ENCODE data around the gene BTRC. TPM values are rescaled to one million over a fixed set of nuclear protein-coding genes. Genes with fewer than 3 reads are reported as not detected.

The BTRC gene
- total and polyA plus RNA-seq, 10 of the 15 experiments (the other 5 are each of a cell fraction or from before 2014, with no cell fraction given), result 2.2 to 18.6 (median 8.6) TPM

GRCh38 chr10:101558671-101559595 lies 205.0 kb downstream of the BTRC start (continued):
- no peak for TF ChIP-seq SIX5 (IDR thresholded peaks at IDR 0.05; ENCODE audit: low read depth, low read length, severe bottlenecking)
- TF ChIP-seq RCOR1 (conservative IDR thresholded peaks at IDR 0.05; ENCODE audit: low read depth, low read length), result no peak

GRCh38 chr10:101559596-101560297 lies 205.8 kb downstream of the BTRC start:
- Histone ChIP-seq H3K27ac (ENCODE audit: control insufficient read depth, insufficient read depth) (no peak overlapping the region), H3K4me3 (no peak overlapping the region), H3K36me3 (ENCODE audit: control insufficient read depth in 2 of 2, insufficient read depth in 2 of 2, low read length in 1 of 2) (peaks cover 0 to 1% of the 10 kb centered on the region in 2 experiments; a peak in 1 of 4 replicates), H3K4me2 (ENCODE audit: control insufficient read depth, insufficient read depth) (no peak overlapping the region), H3K79me2 (ENCODE audit: control insufficient read depth, insufficient read depth, low read length) (no peaks in the 10 kb centered on the region), H2AFZ (ENCODE audit: control insufficient read depth, low read depth, low read length) (no peak overlapping the region), H3K27me3 (replicated peaks in 1 of 2; ENCODE audit: control insufficient read depth in 2 of 2, insufficient read depth in 2 of 2, low read length in 1 of 2) (no peaks in the 10 kb centered on the region), H3K9ac (ENCODE audit: control insufficient read depth, insufficient read depth, low read length) (no peak overlapping the region), H3K4me1 (ENCODE audit: control insufficient read depth, insufficient read depth, low read length) (peaks cover 13% of the 10 kb centered on the region), H4K20me1 (ENCODE audit: control insufficient read depth, insufficient read depth) (no peaks in the 10 kb centered on the region), H3K9me3 (replicated peaks; ENCODE audit: control insufficient read depth, insufficient read depth, low read length) (no peaks in the 10 kb centered on the region)
- ChIA-PET POLR2A (no interaction called here), CTCF (interaction anchor here (1.0 to 5.0 kb wide), 4 partner anchors 9 to 271 kb away, joined by 3 to 17 read pairs (median 4); no protein-coding TSS in a partner anchor), SMC1A (ENCODE audit: uncharacterized antibody, unreplicated experiment) (interaction anchor here (0.7 to 1.6 kb wide), 2 partner anchors 10 to 104 kb away, joined by 3 read pairs; no protein-coding TSS in a partner anchor), RAD21 (ENCODE audit: unreplicated experiment) (no interaction called here)
- intact Hi-C loops (cut with micrococcal nuclease; ENCODE audit: unreplicated experiment), result no loop called here
- FAIRE-seq (no peak), ATAC-seq (no peak), DNase-seq (ENCODE audit: low read depth, low spot score) (no peak)
- in situ Hi-C loops (cut with MboI), result no loop called here
- BruUV-seq (replicated peaks), result no TSS peak
- WGBS (ENCODE audit: insufficient coverage, insufficient replicate concordance, low lambda C conversion rate, missing lambda C conversion rate), result 55% methylated on average over 12 of the region's 12 CpGs
- TF ChIP-seq ZNF622 (IDR thresholded peaks at IDR 0.05), result no peak
- no peak for TF ChIP-seq CUX1 (IDR thresholded peaks at IDR 0.05; ENCODE audit: insufficient replicate concordance, low read depth, low read length)
- TF ChIP-seq NFYA (IDR thresholded peaks at IDR 0.05; ENCODE audit: borderline replicate concordance, low read depth, low read length), result no peak
- TF ChIP-seq CREM (IDR thresholded peaks at IDR 0.05; ENCODE audit: low read depth), result no peak
- no peak for TF ChIP-seq SRF (IDR thresholded peaks at IDR 0.05; ENCODE audit: low read depth in 2 of 2, low read length in 2 of 2)
- no peak for TF ChIP-seq PKNOX1 (IDR thresholded peaks at IDR 0.05)
- no peak for TF ChIP-seq BMI1 (IDR thresholded peaks at IDR 0.05; ENCODE audit: borderline replicate concordance)
- TF ChIP-seq NR2C1 (IDR thresholded peaks at IDR 0.05), result no peak
- no peak for TF ChIP-seq MYC (IDR thresholded peaks at IDR 0.05; ENCODE audit: insufficient read depth, insufficient read length, insufficient replicate concordance, low read length, severe bottlenecking)
- no peak for TF ChIP-seq SPI1 (IDR thresholded peaks at IDR 0.05; ENCODE audit: borderline replicate concordance, insufficient read depth, low read depth, low read length)
- no peak for TF ChIP-seq SMAD5 (IDR thresholded peaks at IDR 0.05; ENCODE audit: low read depth)
- TF ChIP-seq ZNF217 (IDR thresholded peaks at IDR 0.05), result no peak
- TF ChIP-seq PML (IDR thresholded peaks at IDR 0.05; ENCODE audit: low read length), result no peak

All from GM12878 (cell line).